GM19328 (cell line): ENCODE results near the gene LMO7.

Experiments
- ATAC-seq: cut with Tn5 transposase; IDR thresholded peaks from one replicate; pipeline ENCODE4 v1.9.1; 2021; ENCODE audit warnings: mild to moderate bottlenecking, moderate library complexity; ENCODE audit not compliant: unreplicated experiment

Gene LMO7

GRCh38 chr13:75876142-75877050 is 240.3 kb downstream of the LMO7 start:
- ATAC-seq: peak; percentile 89

GRCh38 chr13:75877071-75877470 is 240.9 kb downstream of the LMO7 start:
- ATAC-seq: no peak

- ATAC-seq: no peak
These were observed 243.5 kb downstream of the LMO7 start for GRCh38 chr13:75879656-75880055.

- no peak for ATAC-seq
These were observed 245.1 kb downstream of the LMO7 start for GRCh38 chr13:75881109-75881775.

- ATAC-seq: no peak
These were observed 246.1 kb downstream of the LMO7 start for GRCh38 chr13:75882261-75882660.

- ATAC-seq: no peak
These were observed 253.3 kb downstream of the LMO7 start for GRCh38 chr13:75889427-75889826.

GRCh38 chr13:75895168-75895567 is 259.0 kb downstream of the LMO7 start:
- ATAC-seq: no peak

- ATAC-seq: no peak
These were observed 260.1 kb downstream of the LMO7 start for GRCh38 chr13:75896271-75896670.

- no peak for ATAC-seq
These were observed 261.3 kb downstream of the LMO7 start for GRCh38 chr13:75897386-75897785.

GRCh38 chr13:75901501-75901900 is 265.4 kb downstream of the LMO7 start:
- ATAC-seq: no peak

GRCh38 chr13:75902166-75903104 is 266.3 kb downstream of the LMO7 start:
- no peak for ATAC-seq

GRCh38 chr13:75904012-75904411 is 267.9 kb downstream of the LMO7 start:
- no peak for ATAC-seq

GRCh38 chr13:75906315-75906714 is 270.2 kb downstream of the LMO7 start:
- ATAC-seq: no peak

- no peak for ATAC-seq
These were observed 270.9 kb downstream of the LMO7 start for GRCh38 chr13:75907044-75907443.

GRCh38 chr13:75908141-75908540 is 272.0 kb downstream of the LMO7 start:
- no peak for ATAC-seq
